Stimulated activated CD4-positive, alpha-beta T cell treated with anti-CD3 and anti-CD28 coated beads, Interleukin-15, amount 100 ng/mL, for 1 hour (primary cell): ENCODE measurements around the gene IGFBP5.

ENCODE experiments used
- DNase-seq, 2 donors: peaks; one replicate each; pipeline ENCODE4 v3.0.0-alpha.2; 2020; ENCODE audit warnings: low read depth in 1 of 2, low spot score in 1 of 2

The IGFBP5 gene

DNA sequence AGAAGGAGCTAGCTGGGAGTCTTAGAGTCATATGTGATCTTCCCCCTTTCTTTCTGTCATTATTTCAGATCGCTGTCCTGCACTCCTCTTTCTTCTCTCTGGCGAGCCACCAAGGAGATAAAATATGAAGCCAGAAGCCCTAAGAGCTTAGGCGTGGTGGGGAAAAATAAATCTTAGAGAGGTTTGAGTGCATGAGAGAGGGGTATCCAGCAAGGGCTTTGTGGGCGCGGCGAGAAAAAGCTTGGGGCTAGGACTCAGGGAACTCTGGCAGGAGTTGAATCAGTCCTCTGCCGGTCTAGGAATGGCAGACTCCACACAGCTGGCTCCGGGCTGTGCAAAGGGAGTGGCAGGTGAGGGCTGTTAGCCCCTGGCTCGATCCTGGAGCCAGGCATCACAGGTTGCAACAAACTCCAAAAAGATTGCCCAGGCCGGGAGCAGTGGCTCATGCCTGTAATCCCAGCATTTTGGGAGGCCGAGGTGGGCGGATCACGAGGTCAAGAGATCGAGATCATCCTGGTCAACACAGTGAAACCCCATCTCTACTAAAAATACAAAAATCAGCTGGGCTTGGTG lies 20.1 kb upstream of the IGFBP5 start:
- DNase-seq: no peak

DNA sequence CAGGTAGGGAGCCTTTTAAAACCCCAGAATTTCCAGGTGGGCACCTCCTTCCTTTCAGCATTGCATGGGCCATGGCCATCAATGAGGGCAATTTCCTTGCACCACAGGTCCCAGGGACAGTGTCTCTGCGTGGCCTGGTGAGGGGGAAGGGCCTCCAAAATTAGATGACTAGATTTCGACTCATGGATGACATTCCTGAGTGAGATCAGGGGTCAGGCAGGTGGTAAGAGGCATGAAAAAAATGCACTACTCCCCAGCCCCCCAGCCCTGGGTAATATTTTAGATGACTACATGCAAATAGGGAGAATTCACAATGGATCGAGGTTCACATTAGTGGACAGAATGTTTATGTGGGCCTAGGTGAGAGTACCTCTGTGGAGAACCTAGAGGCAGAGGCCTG lies 19.0 kb upstream of the IGFBP5 start:
- DNase-seq: no peak

DNA sequence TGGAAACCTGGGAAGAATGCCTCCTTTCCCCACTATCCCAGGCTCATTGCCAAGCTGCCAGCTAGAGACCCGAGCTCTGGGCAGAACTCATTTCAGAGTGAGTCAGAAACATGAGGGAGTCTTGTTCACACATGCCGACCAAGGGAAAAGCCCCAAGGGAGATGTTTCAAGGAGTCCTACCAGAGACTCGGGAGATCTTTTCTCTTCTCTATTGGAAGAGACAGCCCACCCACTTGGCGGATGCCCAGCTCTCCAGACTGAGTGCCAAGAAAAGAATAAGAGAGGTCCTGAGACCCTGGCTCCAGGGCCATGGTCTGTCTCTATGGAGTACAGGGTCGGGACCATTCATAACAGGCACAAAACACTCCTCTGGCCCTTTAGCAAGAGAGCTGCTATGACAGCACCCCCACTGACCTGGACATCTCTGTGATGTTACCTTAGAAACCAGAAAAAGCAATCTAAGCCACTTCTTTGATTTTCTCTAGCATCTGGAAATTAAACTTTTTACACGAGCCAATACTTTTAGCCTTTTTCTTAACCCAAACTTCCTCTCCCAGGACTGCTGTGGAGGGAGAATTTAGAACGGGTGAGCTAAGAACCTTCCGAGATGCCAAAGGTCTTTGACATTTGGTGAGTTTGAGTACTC lies 18.5 kb upstream of the IGFBP5 start:
- DNase-seq: no peak

DNA sequence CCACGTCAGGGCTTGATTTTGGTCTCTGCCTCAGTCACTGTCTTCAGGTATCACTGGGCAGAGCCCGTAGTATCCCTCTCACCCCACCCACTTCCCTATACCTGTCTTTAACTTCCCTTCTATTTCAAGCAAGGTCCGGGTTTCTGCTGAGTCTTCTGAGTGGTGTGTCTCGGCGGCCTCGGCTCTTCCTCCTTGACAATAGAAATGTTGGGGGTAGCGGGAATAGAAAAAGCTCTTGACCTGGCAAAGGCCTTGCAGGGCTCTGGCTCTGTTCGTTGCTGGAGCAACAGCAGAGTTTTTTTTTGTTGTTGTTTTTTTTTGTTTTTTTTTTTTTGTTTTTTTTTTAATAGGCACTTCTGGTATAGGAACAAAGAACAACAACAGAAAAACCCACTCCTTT lies 16.0 kb upstream of the IGFBP5 start:
- no peak for DNase-seq

DNA sequence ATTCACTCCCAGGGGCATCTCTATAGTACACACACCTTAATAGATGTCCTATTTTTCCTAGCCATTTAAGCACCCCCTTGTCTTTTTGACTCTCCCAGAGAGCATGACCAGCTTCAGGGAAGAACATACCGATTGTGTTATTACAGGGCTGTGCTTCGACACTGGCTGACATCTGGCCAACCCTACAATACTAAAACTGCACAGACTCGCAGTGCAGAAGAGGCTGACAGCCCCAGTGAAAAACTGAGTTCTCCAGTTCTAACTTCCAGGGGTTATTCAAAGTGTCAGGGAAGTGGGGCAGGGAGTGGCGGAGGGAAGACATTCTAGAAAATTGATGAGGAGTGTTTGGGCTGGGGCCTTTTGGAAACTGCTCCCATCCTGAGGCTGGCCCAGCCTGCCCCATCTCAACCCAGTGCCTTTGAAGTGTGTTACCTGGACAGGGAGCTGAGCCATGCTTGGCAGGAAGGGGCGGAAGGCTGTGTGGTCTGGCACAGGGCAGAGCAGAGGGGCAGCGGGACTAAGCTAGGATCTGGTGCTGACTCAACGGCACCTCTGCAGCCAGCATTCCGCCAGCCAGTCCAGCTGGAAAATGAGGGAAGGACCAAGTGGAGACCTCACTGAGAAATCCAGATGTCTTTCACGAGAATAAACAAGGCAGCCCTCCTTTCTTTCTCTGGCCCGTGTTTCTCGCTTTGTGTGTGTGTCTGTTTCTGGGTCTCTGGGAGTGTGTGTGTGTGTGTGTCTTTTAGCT lies 15.4 kb upstream of the IGFBP5 start:
- DNase-seq: no peak

DNA sequence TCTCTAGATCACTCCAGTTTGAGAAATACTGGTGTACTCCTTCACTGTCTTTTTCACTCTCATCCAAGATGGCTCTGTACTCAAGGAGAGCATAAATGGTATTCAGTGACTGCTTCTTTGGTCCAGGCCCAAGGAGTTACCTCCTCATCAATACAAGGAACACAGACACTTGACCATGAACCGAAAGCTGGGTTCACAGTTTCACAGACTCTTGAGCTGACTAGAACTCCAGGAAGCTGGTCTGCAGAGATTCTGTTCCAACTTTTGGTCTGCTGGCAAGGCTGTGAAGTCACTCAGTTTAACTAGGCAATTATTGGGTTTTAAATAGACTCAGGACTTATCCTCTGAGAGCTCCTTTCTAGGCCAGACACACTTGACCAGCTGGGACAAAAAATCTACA lies 7.4 kb upstream of the IGFBP5 start:
- no peak for DNase-seq

DNA sequence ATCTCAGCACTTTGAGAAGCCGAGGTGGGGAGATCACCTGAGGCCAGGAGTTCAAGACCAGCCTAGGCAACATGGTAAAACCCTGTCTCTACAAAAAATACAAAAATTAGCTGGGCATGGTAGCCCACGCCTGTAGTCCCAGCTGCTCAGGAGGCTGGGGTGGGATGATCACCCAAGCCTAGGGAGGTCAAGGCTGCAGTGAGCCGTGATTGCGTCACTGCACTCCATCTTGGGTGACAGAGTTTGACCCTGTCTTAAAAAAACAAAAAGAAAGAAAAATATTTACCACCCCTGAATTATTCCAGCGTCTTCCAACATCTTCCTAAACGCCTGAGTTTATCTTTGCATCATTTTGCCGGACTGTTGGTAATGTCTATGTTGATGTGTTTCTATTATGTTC lies 6.2 kb upstream of the IGFBP5 start:
- no peak for DNase-seq

DNA sequence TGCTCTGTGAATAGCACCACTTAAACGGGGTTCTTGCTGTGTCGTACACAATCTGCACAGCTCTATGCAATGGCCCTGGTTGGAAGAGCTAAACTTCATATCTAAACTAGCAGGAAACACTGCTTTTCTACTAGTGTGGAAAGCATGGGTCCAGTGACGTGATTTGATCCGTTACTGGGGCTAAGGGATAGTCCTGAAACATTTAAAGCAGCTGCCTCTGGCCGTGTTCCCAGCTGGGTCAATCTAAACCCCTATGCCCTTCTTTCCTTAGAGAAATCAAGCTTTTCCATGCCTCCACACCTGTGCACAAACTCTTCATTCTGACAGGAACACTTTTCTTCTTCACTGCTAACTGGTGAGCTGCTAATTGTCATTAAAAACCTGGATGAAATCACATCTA lies 5.4 kb upstream of the IGFBP5 start:
- no peak for DNase-seq

DNA sequence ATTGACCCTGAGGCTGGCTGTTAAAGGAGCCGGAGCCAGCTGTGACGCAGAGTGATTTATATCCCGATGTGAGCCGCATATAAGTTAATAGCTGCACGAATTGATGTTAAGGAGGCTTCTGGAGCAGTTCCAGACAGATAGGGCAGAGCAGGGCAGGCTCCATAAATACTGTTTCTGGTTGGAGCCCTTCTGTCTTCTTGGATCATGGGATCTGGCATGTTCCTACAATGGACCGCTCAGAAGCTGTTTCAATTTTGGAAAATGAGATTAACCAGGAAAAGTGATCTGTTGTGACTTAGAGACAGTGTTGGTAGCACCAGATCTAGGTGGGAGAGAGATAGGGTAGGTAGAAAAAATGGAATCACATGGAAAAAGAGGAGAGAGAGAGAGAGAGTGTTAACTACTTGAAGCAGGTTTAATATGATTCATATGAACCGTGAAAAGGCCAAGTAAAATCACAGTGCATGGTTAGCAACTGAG lies 4.8 kb upstream of the IGFBP5 start:
- no peak for DNase-seq

DNA sequence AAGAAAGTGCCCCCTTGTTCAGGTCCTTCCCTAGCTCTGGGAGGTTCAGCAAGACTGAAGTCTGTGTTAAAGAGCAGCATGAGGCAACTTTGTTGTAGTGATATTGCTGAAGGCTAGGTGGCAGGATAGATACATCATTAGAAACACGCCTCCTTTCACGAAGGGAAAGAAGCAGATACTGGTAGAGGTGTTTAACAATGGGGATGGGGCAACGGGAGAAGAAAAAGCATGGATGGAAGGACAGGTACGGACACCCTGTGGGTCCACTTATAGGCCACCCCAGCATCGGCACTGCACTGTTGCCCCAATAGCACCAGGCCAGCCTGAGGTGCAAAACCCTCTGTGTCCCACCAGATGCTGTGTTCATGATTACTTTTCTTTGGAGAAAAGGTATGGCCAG lies 3.5 kb upstream of the IGFBP5 start:
- DNase-seq: no peak

DNA sequence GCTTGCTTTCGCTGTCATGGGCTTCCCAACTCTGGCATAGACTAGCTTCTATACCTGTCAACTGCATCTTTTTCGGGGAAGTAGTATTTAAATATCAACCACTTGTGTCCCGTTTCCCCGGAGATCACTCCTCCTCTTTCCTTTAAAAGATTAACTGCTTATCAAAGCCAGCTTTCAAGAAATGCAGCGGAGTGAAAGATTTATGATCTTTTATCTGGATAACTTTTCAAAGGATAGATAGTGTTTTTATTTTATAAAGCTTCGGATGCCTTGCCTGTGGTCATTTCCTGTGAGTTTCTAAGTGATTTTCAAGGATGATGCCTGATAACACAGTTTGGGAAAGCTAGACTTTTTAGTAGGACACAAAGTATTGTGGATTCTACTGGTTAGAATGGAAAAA lies 2.9 kb upstream of the IGFBP5 start:
- no peak for DNase-seq

DNA sequence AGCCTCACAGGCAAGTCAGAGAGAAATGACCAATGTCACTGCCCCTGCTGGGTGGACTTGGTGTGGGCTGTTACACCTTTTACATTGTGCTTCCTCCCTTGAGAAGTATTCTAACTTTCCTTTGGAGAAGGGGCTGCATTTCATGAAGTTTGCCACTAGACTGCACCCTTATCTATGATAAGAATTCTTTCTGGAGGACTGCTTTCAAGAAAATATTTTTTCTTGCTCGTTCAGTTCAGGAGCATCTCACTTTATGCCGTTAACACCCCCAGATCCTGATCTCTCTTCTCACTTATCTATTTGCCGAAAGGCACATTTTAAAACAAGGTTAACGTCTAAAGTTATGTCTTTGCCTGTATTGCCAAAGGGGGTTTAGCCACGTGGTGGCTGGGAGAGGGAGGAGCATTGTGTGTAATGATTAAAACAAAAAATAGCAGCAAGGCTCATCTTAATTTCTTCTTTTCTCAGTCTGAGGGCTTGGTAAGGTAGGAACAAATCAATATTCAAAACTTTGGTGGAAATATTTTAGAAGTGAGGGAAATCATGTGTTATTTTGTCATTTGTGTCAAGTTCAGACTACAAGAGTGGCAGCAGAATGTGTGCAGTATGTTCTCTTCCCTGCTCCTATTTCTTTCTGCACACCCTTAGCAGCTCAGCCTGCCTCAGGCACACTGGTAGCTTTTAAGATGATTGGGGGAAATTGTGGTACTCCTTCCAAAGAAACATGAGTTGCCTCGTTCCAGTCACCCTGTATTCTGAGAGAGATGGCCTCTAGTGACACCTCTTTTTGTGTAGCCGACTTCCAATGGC lies 1.6 kb upstream of the IGFBP5 start:
- no peak for DNase-seq

DNA sequence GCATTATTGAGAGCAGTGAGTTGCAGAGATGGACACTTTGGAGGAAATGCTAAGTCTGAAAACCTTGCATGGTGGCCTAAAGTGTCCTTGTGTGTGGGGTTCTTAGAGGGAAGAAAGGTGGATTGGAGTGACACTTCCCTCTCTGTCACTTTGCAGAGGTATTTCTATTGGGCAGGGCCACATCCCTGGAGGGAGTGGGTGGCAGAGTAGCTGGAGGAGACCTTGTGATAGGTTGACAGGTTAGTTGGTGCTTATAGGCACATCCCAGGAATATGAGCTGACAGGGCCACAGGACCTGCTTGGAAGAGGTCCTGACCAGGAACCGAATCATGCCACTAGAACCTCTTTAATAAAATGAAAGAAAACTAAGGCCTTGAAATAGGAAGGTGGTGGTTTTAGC lies 972 bp upstream of the IGFBP5 start:
- no peak for DNase-seq

DNA sequence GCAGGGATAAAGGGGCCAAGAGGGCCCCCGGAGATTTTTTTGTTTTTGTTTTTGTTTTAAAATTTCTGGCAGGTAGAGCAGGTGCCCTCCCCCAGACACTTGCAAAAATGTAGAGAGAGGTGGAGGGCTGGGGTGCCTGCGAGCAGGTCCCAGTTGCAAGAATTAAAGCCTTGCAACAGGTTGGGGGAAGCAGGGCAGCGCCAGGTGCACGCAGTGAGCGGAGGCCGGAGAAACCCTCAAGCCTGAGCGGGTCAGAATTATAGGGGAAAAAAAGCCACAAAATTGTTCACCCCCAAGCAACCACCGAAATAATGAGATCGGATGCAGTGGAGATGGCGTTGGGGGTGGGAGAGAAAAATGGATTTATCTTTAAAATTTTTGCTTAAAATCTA lies 527 bp downstream of the IGFBP5 start:
- no peak for DNase-seq

DNA sequence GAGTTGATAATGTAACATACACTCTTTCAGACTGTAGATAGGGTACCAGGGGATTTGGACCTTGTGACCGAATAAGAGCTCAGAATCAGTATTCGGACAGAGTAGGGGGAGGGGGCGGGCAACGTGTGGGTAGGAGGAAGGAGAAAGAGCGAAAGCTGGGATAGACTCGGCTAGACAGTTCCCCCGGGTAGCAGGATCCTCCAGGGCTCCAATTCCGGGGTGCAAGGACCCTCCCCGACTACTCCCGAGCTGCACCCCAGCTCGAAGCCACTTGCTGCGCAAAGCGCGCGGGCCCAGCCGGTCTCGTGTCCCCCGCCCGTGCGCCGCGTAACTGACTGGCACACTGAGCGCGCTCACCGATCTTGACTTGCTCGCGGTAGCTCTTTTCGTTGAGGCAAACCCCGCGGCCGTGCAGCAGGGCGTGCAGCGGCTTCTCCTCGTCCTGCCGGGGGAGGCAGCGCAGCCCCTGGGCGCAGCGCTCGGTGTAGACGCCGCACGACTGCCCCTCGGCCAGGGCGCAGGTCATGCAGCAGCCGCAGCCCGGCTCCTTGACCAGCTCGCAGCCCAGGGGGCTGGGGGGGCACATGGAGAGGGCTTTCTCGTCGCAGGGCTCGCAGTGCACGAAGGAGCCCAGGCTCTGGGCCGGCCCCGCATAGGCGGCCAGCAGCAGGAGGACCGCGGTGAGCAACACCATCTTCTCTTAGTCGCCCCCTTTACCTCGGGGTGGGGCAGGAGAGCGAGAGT lies 1.1 kb downstream of the IGFBP5 start:
- DNase-seq: peak in 1 of 2 donors; percentile 27

DNA sequence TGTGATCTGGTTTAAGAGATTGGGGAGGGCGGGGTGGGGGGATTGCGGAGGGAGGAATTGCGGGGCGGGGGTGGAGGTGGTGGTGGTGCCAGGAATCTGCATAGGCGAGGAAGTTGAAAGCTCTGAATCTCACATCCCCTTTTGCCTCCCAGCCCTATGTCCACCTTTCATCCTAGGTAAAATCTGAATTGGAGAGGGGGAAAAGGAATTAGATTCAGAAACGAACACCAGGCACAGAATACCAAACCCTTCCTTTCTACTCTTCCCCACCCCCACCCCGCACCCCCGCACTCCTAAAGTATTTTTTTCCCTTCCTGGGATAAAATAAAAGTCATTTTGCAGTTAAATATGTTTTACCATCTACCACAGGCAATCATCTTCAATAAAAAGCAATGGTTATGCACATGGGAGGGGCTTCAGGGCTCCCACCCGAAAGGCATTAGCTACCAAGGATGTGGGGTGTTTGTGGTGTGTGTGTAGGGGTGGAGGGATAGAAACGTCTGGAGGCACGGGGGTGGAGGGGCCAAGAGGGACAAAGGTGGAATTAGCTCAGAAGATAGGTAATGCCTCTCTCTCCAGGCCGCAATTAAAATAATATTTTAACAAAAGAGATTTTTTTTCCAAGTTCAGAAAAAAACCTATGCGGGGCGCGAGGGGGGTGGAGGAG lies 1.8 kb downstream of the IGFBP5 start:
- no peak for DNase-seq

DNA sequence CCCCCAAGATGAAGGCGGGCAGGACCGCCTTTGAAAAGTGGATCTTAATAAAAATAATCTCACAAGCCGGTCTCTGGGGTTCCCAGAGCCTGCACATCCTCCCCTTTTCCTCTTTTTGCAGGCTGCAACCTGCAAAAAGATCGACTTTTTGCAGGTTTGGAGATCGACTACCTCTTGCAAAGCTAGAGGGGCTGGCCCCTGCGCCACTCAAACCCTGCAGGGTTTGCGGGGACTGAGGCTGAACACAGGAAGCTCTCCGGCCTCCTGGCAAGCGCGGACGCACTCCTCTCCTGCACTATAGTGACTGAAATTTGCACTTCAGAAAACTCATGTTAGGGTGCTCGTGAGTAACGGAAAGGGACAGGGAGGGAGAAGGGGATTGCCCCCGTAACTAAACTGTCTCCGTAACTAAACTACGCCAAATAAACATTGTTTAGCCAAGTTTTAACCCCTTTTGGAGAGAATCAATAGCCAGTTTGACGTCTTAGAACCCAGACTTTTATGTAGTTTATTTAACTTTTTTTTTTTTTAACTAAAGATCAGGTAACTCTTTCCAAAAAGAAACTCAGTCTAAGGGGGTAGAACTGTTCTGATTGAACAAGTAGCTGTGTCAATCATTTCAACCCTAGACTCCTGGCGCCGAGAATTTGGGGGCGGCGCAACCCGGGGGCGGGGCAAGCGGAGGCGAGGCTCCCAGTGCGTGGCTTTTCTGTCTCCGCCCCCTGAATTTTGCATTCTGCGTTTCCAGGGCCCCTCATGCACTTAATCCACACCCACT lies 2.5 kb downstream of the IGFBP5 start:
- DNase-seq: peak in 1 of 2 donors; percentile 52

DNA sequence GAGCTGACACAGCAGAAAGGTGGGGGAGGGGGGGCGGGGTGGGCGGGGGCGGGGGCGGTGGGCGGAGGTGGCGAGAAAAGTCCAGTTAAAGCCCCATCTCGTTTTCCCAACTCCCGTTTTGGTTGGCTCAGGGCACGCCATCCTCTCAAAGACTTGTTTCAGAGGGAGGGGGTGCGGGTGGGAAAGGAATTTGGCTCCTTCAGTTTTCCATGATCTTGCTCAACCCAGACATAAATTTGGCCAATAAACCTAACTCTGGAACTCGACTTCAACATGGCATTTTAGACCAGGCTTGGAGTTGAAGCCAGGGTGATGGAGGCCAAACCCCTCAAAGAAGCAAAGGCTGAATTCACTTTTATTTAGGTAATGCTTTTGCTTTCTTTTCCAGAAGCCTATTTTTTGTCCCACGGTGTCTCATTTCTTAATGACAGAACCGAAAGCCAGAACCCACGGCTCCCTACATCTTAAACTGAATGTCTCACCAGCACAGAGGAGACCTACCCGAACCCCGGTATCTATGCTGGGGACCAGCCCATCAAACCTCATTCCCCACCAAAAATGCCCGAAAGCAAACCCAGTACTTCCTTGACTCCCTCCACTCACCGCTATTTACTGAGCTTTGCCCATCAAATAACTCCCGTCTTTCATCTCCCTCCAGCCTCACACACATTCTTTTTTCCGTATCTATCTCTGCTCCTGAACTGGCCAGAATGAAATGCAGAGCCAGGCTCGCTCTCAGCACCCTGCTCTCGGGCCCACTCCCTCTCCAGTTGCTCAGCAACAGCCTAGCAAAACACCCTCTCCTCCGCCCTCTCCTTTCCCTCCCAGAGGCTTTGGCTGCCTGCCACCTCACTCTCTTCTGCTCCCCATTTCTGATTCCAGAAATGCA lies 4.3 kb downstream of the IGFBP5 start:
- no peak for DNase-seq

DNA sequence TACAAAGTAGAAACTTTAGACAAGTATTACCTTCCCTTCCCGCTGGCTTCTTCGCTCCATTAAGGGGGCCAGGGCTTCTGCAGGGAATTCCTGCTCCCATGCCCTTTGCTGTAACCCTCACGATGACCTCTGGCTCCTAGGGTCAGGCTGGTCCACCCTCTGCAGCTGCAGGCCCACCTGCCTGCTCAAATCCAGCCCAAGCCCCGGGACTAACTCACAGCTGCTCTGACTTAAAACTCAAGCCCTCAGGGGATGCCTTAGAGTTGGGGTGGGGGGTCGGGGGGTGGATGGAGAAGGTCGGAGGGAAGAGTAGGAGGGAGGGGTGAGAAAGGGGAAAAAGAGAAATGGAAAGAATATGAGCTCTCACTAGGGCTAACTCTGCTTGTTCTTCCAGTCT lies 4.9 kb downstream of the IGFBP5 start:
- no peak for DNase-seq
